ENCODE measurements around the gene NUP214.
"Not testable (repeated sequence)": the region's sequence is repeated elsewhere in the genome, so short reads cannot be mapped to it uniquely, and the experiment has no call there.

Gene NUP214

GRCh38 chr9:131116281-131117120, 8.9 kb upstream of the NUP214 start:
- no peak for DNase-seq

DNA sequence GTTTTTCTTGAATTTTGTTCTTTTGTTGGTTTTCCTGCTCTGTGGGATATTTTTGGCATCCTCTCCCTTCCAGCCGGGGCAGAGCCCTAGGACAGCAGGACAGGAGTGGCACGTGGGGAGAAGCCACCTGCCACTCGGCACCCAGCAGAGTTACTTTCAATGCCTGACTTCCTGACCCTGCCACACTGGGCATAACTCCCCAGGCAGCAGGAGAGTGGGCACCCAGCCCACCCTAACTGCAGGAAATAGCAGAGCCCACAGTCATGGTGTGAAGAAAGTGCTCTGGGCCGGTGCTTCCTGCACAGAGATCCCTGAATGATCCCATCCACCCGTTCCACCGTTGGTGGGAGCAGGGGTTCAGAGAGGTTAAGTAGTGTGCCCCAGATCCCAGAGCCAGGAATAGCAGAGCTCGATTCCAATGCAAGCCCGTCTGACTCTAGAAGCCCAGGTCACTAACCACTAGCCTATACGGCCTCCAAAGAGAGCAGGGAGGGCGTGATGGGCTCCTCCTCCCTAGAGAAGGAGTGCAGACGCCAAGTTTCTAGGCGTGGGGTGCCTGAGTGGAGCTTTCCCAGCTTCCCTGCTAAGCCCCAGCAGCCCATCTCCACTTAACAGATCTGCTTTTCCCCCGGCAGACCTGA, 8.1 kb upstream of the NUP214 start:
- no peak for DNase-seq

DNA sequence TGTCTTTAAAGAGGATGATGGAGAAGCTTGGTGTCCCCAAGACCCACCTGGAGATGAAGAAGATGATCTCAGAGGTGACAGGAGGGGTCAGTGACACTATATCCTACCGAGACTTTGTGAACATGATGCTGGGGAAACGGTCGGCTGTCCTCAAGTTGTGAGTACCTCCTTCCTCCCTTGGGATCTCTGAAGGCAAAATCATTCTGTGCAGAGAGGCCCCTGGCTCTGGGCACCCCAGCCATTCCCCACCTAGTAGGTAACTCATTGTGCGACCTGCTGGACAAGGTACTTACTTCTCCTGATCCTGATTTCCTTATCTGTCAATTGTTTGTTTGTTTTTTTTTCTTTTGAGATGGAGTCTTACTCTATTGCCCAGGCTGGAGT, 7.6 kb upstream of the NUP214 start:
- no peak for DNase-seq

DNA sequence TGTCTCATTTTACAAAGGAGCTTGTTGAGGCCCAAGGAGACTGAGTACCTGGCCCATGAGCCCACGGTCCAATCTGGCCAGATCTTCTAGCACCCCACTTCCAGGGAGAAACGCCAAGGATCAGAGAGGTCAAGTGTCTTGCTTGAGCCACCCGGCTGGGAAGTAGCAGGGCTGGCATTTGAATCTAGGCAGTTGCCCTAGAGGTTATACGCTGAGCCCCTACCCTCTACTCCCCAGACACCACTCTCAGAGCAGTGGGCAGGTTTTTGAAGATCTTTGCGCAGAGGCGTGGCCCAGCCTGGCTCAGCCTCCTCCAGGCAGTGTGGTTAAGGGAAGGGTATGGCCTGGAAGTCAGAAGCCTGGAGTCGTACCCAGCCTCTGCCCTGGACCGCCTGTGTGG, 5.8 kb upstream of the NUP214 start:
- DNase-seq: no peak

DNA sequence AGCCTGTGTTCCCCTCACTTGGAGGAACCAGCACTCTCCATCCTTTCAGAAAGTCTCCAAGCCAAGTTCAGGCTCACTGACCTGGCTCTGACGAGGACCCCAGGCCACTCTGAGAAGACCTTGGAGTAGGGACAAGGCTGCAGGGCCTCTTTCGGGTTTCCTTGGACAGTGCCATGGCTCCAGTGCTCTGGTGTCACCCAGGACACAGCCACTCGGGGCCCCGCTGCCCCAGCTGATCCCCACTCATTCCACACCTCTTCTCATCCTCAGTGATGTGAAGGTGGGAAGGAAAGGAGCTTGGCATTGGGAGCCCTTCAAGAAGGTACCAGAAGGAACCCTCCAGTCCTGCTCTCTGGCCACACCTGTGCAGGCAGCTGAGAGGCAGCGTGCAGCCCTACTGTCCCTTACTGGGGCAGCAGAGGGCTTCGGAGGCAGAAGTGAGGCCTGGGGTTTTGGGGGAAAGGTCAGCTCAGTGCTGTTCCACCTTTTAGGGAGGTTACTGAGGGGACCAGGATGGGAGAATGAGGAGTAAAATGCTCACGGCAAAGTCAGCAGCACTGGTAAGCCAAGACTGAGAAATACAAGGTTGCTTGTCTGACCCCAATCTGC, 4.7 kb upstream of the NUP214 start:
- no peak for DNase-seq

DNA sequence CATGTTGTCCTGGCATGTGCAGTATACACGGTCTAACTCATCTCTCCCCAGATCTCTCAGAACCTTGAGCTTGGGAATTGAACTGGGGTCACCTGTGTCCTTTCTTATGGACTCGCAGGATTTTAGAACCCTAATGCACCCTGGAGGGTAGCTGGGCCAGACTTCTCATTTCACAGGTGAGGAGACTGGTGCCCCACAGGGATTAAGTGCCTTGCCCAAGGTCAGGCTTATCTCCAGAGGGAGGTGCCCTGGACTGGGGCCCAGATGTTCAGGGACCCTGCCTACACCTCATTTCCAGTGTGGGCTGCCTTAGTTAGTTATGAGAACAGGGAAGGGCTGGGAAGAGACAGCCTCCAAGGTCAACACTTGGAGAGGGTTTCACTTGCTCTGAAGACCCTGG, 4.0 kb upstream of the NUP214 start:
- no peak for DNase-seq

DNA sequence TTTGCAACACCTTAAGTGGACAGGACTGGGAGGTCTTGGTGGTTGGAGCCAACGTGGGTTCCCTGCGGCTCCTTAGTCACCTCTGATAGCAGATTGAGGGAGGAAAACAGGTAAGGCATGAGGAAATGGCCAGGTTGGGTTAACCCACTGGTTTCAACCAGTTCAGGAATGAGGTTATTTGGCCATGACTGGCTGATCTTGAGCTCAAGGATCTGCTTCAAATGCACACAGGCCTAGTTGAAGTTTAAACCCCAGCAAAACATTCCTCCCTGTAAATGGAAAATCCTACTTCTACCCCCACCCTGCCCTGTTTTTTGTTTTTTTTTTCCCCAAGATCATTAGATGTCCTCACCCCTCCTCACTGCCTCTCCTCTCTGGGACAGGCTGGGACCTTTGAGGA, 3.2 kb upstream of the NUP214 start:
- DNase-seq: no peak

DNA sequence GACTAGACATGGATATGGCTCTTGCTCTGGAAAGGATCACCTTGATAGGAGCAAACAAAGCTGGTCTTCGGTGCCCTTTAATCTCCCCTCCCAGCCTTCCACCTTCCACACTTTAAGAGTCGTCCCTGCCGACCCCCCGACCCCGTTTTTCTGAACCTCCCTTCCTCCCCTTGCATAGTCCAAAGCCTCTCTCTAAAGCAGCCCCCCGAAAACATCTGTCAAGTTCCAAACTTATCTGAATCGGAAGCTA, 423 bp upstream of the NUP214 start:
- no peak for DNase-seq

- DNase-seq: no peak
Measured at GRCh38 chr9:131126059-131126426, 657 bp downstream of the NUP214 start.

DNA sequence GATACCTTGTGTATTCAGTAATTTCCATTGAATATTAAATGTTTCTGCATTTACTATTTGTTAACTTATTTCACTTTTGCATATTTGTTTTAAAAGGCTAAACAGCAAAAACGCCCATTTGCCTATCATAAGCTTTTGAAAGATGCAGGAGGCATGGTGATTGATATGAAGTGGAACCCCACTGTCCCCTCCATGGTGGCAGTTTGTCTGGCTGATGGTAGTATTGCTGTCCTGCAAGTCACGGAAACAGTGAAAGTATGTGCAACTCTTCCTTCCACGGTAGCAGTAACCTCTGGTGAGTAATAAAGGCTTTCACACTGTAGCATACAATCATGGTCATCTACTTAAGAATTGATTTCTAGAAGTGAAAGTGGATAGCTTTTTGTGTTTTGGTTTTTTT, 3.8 kb downstream of the NUP214 start:
- DNase-seq: no peak

- no peak for DNase-seq
Measured at GRCh38 chr9:131138676-131139075, 13.3 kb downstream of the NUP214 start.

DNA sequence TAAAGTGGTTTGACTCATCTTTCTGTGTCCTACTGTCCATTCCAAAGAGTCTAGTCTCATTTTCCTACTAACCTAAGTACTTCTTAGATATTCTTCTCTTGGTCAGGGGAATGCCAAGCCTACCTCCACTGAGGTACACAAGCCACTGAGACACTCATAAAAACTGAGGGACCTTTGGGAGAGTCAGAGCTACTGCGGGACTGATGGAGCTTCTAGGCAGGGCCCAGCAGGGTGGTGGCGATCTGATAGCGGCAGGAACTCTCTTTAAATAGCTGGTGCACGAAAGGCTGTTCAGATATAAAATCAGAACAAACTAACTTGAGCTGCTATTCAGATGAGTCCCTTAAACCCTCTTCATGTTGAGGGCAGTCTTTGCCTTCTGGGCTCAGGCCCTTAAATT, 14.7 kb downstream of the NUP214 start:
- no peak for DNase-seq

GRCh38 chr9:131140550-131140949, 15.2 kb downstream of the NUP214 start:
- no peak for DNase-seq

- no peak for DNase-seq
Measured at GRCh38 chr9:131142160-131142559, 16.8 kb downstream of the NUP214 start.

- no peak for DNase-seq
Measured at GRCh38 chr9:131144201-131144600, 18.8 kb downstream of the NUP214 start.

DNA sequence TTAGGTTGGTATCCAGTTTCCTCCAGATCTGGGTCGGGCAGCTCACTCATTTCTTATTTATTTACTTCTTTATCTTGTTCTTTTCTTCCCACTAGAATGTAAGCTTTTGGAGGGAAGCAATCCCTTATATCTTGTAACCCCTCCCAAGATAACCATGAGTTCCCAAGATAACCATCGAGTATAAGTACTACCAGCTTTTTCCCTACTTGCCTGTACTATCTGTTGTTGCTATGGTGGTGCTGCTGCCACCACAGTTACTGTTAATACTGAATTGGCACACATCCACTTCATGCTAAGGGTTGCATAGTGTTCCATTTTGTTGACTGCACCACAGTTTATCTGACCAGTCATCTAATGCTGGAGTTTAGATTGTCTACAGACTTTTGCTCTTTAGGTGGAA, 19.9 kb downstream of the NUP214 start:
- DNase-seq: no peak

GRCh38 chr9:131146186-131146585, 20.8 kb downstream of the NUP214 start:
- DNase-seq: no peak

DNA sequence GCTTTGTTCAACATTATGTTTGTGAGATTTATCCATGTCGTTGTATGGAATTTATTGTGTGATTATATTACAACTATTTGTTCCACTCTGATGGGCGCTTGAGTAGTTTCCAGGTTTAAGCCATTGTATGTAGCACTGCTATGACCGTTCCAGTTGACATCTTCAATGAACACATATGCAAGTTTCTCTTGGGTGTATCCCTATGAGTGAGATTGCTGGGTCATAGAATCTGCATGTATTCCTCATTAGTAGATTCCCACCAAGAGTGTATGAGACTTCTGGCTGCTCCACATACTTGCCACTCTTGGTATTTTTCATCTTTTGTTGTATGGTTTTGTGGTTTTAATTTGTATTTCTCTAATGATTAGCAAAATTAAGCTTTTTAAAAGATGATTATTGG, 22.9 kb downstream of the NUP214 start:
- no peak for DNase-seq

DNA sequence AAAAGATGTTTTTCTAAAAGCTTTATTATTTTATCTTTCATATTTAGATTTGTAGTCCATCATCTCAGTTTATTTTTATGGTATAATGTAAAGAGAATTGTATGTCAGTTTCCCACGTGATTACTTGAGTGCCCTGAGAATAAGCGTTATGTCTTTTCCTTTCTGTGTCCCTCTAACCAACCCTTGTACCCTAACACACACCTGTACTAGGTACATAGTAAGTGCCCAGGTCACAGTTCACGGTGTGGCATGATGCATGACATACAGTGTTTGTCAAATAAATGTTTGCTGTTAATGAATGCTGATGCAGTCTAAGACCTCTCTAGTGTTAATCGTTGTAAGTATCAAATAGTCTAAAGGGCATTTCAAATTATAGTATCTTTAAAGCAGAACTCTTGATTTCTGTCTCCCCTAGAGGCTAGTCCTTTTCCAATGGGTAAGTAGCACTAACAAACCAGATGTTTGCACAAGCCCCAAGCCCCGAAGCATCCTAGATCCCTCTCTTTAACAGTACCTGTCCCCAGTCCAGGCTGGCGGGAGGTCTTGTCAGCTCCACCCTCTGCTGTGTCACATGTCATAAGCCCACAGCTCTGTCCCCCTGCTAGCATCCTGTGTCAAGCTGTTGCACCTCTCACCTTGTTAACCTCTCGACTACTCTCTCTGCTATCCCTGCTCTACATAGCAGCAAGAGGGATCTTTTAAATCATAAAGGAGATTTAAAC, 23.7 kb downstream of the NUP214 start:
- no peak for DNase-seq

DNA sequence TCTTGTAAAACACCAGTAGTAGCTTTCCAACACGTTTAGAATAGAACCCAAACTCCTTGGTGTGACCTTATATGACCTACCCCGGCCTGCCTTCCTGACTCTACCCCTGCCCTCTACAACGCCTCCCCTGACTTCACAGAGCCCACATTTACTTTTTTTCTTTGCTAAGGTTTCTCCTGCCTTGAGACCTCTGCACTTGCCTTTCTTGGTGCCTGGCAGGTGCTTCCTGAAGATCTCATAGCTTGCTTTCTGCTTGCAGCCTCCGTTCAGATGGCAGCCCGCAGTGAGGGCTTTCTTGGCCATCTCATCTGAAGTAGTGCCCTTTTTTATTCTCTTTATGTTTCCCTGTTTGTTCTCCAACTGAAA, 24.3 kb downstream of the NUP214 start:
- DNase-seq: no peak

GRCh38 chr9:131153595-131153994, 28.2 kb downstream of the NUP214 start:
- DNase-seq: no peak

- DNase-seq: not testable (repeated sequence)
Measured at GRCh38 chr9:131158673-131159072, 33.3 kb downstream of the NUP214 start.

DNA sequence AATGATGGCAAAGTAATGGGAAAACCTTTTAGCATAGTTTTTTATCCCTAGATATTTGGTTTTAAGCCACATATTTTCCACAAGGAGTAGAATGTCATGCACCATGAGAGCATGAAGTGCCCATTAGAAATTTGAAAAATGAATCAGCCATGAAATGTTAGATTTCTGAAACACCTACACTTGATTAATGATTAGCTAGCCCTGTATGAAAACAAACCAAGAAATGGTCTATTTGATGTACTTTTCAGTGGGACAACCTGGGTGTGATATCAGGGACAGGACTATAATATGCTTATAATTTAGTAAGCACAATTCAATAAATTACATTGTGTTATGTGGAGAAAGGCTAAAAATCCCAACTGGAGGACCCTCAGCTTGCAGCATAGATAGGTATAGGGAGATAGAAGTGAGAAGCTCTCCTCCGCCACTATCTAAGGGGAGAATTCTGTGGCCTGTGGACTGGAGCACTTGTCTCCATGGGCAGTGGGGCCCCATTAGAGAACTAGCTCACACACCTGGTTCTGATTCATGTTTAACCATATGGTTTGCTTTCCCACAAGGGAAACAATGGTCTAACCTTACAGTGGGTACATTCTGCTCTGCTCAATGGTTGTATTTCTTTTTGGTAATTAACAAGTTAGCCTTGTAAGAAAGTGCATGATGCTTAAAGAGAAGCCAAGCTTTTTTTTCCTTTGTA, 35.2 kb downstream of the NUP214 start:
- no peak for DNase-seq
